Stimulated activated CD4-positive, alpha-beta T cell treated with anti-CD3 and anti-CD28 coated beads, Interleukin-4, amount 100 ng/mL, for 48 hours (primary cell): ENCODE data around the gene NDFIP1.

Experiments used
- DNase-seq, 2 donors: peaks; one replicate each; pipeline ENCODE4 v3.0.0-alpha.2; 2020; ENCODE audit warnings: low read depth in 2 of 2

The NDFIP1 gene

GRCh38 chr5:142091922-142092321 lies 16.7 kb upstream of the NDFIP1 start:
- DNase-seq: no peak

GRCh38 chr5:142095035-142095434 lies 13.5 kb upstream of the NDFIP1 start:
- DNase-seq: peak; percentile 51 to 69

- DNase-seq: peak; percentile 61 to 80
Measured at GRCh38 chr5:142095651-142096330, 12.8 kb upstream of the NDFIP1 start.

GRCh38 chr5:142096382-142096781 lies 12.2 kb upstream of the NDFIP1 start:
- DNase-seq: no peak

- DNase-seq: no peak
Measured at GRCh38 chr5:142097681-142098080, 10.9 kb upstream of the NDFIP1 start.

- no peak for DNase-seq
Measured at GRCh38 chr5:142098275-142098674, 10.3 kb upstream of the NDFIP1 start.

- DNase-seq: no peak
Measured at GRCh38 chr5:142098931-142099330, 9.6 kb upstream of the NDFIP1 start.

- DNase-seq: no peak
Measured at GRCh38 chr5:142100307-142100706, 8.3 kb upstream of the NDFIP1 start.

GRCh38 chr5:142102980-142103740 lies 5.4 kb upstream of the NDFIP1 start:
- no peak for DNase-seq

- DNase-seq: no peak
Measured at GRCh38 chr5:142104491-142104890, 4.1 kb upstream of the NDFIP1 start.

GRCh38 chr5:142106061-142106460 lies 2.5 kb upstream of the NDFIP1 start:
- no peak for DNase-seq

- no peak for DNase-seq
Measured at GRCh38 chr5:142107036-142107735, 1.4 kb upstream of the NDFIP1 start.

GRCh38 chr5:142107736-142108431 lies 695 bp upstream of the NDFIP1 start:
- no peak for DNase-seq

- peak in 1 of 2 donors; percentile 37 for DNase-seq
Measured at GRCh38 chr5:142109331-142110045, 909 bp downstream of the NDFIP1 start.

- DNase-seq: no peak
Measured at GRCh38 chr5:142110046-142110531, 1.5 kb downstream of the NDFIP1 start.

GRCh38 chr5:142110988-142111687 lies 2.6 kb downstream of the NDFIP1 start:
- no peak for DNase-seq

GRCh38 chr5:142114687-142115086 lies 6.1 kb downstream of the NDFIP1 start:
- DNase-seq: no peak

- DNase-seq: no peak
Measured at GRCh38 chr5:142115937-142116614, 7.5 kb downstream of the NDFIP1 start.

GRCh38 chr5:142117579-142118151 lies 9.1 kb downstream of the NDFIP1 start:
- DNase-seq: no peak
